Muscle of leg (tissue), 11 donors: Measurements from ENCODE around the gene CTNNA1. TPM values are rescaled to one million over a fixed set of nuclear protein-coding genes. Genes with fewer than 3 reads are reported as not detected.
"Not testable (repeated sequence)": the region's sequence is repeated elsewhere in the genome, so short reads cannot be mapped to it uniquely, and the experiment has no call there.

ENCODE experiments used
- DNase-seq: peaks from one replicate; pipeline ENCODE4 v3.0.0; 2013
- H3K27ac ChIP-seq: one replicate; pipeline ENCODE4 v1.5.1; 2013; ENCODE audit warnings: mild to moderate bottlenecking, low read length, control low read depth
- H3K27me3 ChIP-seq: one replicate; pipeline ENCODE4 v1.6.1; 2013; ENCODE audit warnings: low read length; ENCODE audit not compliant: control insufficient read depth, insufficient read depth
- H3K36me3 ChIP-seq: one replicate; pipeline ENCODE4 v1.6.1; 2013; ENCODE audit warnings: low read length; ENCODE audit not compliant: control insufficient read depth, insufficient read depth
- H3K4me1 ChIP-seq: one replicate; pipeline ENCODE4 v1.6.1; 2013; ENCODE audit warnings: low read length; ENCODE audit not compliant: control insufficient read depth, insufficient read depth
- H3K4me3 ChIP-seq: one replicate; pipeline ENCODE4 v1.5.1; 2013; ENCODE audit warnings: low read length, control low read depth
- H3K9me3 ChIP-seq: replicated peaks from 2 replicates; pipeline ENCODE4 v1.6.1; 2013; ENCODE audit warnings: low read depth, low read length; ENCODE audit not compliant: control insufficient read depth
- WGBS: methylation state at CpG from one replicate; pipeline ENCODE4 v1.1.5; 2013; ENCODE audit warnings: missing lambda C conversion rate; ENCODE audit not compliant: insufficient coverage; 5-methylcytosine and 5-hydroxymethylcytosine counted together
- polyA plus RNA-seq, 8 donors: library from polyadenylated mRNA; unstranded; fragments of 120-200 nt; gene quantifications; one replicate each; pipeline versions ENCODE4 v1.2.1 to v1.2.3, GENCODE V29; 2013; ENCODE audit warnings: inconsistent platforms in 1 of 8, low replicate concordance in 1 of 8; ENCODE audit not compliant: insufficient read length in 8 of 8, insufficient read depth in 1 of 8
- total RNA-seq: library from RNA; stranded (reverse); fragments of 120-200 nt; gene quantifications from one replicate; pipeline ENCODE4 v1.2.4, GENCODE V29; 2013

Gene CTNNA1
- total and polyA plus RNA-seq, 9 donors = 247 to 344 (median 297) TPM

DNA sequence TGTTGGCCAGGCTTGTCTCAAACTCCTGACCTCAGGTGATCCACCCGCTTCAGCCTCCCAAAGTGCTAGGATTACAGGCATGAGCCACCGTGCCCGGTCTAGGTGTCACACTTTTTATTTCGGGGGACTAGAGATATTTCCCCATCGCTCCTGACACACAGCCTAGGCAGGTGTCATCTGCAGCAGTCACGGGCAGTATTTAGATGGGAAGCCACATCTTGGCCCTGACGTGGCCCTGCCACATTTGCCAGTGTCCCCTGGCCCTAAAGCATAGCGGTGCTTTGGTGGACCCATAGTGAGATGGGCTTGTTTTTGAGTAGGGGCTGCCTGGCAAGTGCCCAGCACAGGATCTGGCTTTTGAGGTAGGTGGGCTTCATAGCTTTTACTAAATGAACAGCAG lies 167.0 kb downstream of the CTNNA1 start:
- peaks cover 21% of the 10 kb centered on the region for H3K36me3 ChIP-seq
- no peaks in the 10 kb centered on the region for H3K4me1 ChIP-seq
- H3K4me3 ChIP-seq = no peak overlapping the region
- 94% methylated on average over 7 of the region's 8 CpGs for WGBS
- no peaks in the 10 kb centered on the region for H3K27me3 ChIP-seq
- no peak for DNase-seq
- H3K27ac ChIP-seq = no peak overlapping the region
- H3K9me3 ChIP-seq = no peaks in the 10 kb centered on the region

DNA sequence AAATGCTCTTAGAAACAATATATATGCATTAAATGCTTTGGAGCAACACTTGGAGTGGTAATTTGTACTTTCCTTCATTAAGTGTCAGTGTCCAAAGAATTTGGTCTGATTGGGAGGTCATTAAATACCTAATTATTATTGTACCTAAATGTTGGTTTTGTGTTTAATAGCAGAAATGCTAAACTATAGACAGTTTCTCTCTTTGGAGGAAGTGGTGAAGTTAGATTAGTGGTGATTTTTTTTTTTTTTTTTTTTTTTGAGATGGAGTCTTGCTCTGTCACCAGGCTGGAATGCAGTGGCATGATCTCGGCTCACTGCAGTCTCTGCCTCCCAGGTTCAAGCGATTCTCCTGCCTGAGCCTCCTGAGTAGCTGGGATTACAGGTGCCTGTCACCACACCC lies 168.1 kb downstream of the CTNNA1 start:
- H3K36me3 ChIP-seq = peaks cover 32% of the 10 kb centered on the region

DNA sequence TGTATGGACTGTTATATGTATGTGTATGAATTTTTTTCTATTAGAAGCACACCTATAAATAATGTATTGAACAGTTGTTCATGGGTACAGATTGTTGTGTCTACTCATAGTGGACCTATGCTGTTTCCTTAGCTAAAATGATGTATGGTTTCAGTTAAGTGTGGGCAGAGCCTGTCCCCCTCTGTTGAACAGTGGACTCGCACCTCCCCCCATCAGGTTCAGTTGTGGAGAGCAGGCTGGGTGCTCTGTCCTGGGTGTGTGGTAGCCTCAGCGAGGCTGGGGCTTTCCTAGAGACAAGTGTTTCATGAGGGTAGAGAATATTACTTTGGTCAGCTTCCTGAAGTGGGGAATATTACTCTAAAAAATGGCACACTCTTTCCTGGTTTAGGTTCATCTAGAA lies 169.3 kb downstream of the CTNNA1 start:
- peaks cover 41% of the 10 kb centered on the region for H3K36me3 ChIP-seq
- H3K9me3 ChIP-seq = no peaks in the 10 kb centered on the region
- no peak overlapping the region for H3K27ac ChIP-seq
- no peak for DNase-seq
- 80% methylated on average over 1 of the region's 2 CpGs for WGBS
- no peak overlapping the region for H3K4me3 ChIP-seq
- no peaks in the 10 kb centered on the region for H3K27me3 ChIP-seq
- peaks cover 11% of the 10 kb centered on the region for H3K4me1 ChIP-seq

More for the DNA sequence above, 168.1 kb downstream of the CTNNA1 start:
- H3K4me3 ChIP-seq, H3K4me1 ChIP-seq, H3K27me3 ChIP-seq, H3K9me3 ChIP-seq, H3K27ac ChIP-seq, DNase-seq: not testable (repeated sequence)
- WGBS = no CpG with 5 or more reads among the region's 2 CpGs

DNA sequence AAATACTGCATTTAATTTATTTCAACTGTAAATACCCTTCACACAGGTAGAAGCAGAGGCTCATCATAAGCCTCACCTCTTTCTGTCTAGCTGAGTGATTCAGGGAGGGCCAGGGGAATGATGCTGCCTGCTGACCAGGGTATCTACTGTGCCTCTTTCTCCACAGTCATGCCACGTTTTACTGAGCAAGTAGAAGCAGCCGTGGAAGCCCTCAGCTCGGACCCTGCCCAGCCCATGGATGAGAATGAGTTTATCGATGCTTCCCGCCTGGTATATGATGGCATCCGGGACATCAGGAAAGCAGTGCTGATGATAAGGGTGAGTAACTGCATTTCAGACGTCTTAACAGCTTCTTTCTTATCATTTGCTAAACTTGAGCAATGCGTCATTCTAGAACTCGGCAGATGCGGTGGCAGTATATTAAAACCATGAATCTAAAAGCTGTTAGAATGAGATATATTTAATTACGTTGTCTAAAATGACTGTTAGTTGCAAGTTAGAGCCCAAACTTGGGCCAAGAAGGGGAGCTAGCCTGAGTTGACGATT lies 171.9 kb downstream of the CTNNA1 start:
- Histone ChIP-seq H3K27ac (no peak overlapping the region), H3K4me1 (peaks cover 20% of the 10 kb centered on the region), H3K36me3 (peaks cover 49% of the 10 kb centered on the region), H3K9me3 (no peaks in the 10 kb centered on the region), H3K4me3 (no peak overlapping the region), H3K27me3 (no peaks in the 10 kb centered on the region)
- DNase-seq = no peak
- 95% methylated on average over 6 of the region's 12 CpGs for WGBS

DNA sequence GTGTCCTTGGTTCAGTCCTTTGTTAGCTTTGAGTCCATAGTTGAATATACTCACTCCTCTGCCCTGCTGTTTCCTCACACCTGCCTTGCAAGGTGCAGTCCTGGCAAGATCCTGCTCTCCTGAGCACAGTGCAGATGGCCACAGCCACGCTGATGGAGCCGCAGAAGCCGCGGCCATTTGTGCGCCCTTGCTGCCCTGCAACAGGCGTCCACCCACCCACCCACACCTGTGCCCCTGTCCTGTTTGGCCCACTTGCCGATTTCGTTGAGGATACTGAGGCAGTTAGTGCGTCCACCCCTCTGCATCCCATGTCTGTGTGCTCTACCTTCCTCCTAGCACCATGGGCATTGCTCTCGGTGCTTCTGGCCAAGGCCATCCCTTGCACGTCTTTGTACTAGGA lies 173.0 kb downstream of the CTNNA1 start:
- Histone ChIP-seq H3K4me1 (peaks cover 23% of the 10 kb centered on the region), H3K4me3 (no peak overlapping the region), H3K9me3 (no peaks in the 10 kb centered on the region), H3K27me3 (no peaks in the 10 kb centered on the region), H3K27ac (no peak overlapping the region), H3K36me3 (peaks cover 54% of the 10 kb centered on the region)
- no peak for DNase-seq
- WGBS = 95% methylated on average over 10 of the region's 11 CpGs

DNA sequence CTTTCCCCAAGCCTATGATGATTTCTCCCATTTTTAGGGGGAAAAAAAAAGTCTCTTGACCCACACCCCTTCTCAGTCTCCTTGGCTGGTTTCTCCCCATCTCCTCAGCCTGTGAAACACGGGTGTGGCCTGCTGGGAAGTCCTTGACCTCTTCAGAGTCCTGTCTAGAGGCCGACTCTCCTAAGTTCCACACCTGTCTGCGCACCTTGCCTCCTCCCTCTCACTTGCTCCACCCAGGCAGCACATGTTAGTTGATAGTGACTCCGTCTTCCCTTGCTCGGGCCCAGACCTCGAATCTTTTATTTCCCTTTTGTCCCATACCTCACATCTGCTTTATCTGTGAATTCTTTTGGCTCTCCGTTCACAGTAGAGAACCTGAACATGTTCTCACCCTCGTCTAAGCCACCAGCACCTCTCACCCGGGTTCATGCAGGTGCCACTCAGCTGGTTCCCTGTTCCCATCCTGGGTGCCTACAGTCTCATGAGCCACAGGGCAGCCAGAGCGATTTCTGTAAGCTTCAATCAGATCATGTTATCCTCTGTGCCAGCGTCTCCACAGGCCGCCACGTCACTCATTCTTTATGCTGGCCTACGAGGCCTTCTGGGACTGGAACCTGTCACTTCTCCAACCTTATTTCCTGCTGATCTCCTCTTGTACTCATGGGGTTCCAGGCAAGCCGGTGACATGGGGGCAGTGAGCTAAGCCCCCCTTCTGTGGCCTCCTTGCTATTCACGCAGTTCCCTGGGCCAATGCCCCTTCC lies 173.6 kb downstream of the CTNNA1 start:
- 78% methylated on average over 15 of the region's 16 CpGs for WGBS
- Histone ChIP-seq H3K9me3 (no peaks in the 10 kb centered on the region), H3K36me3 (peaks cover 60% of the 10 kb centered on the region), H3K27me3 (no peaks in the 10 kb centered on the region), H3K27ac (no peak overlapping the region), H3K4me1 (peaks cover 23% of the 10 kb centered on the region), H3K4me3 (no peak overlapping the region)
- no peak for DNase-seq

DNA sequence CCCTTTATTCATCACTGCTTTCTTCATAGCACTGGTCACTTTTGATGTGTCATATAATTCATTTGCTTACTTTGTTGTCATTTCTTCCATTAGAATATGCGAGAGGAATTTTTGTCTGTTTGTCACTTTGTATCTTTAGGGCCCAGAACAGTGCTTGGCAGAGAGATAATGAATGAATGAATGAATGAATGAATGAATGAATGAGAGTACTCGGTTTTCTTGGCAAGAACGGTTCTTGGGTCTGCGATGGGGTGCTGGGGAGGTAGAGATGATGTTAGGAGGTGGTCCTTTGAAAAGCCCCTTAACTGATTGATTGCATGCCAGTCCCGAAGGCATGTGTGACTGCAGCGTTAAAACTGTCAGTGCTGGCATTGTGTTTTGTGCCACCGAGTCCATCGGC lies 174.3 kb downstream of the CTNNA1 start:
- DNase-seq = no peak
- Histone ChIP-seq H3K4me1 (peaks cover 23% of the 10 kb centered on the region), H3K9me3 (no peaks in the 10 kb centered on the region), H3K4me3 (no peak overlapping the region), H3K27me3 (no peaks in the 10 kb centered on the region), H3K27ac (peak overlapping the region; percentile 35), H3K36me3 (peaks cover 65% of the 10 kb centered on the region)
- 87% methylated on average over 8 of the region's 8 CpGs for WGBS

DNA sequence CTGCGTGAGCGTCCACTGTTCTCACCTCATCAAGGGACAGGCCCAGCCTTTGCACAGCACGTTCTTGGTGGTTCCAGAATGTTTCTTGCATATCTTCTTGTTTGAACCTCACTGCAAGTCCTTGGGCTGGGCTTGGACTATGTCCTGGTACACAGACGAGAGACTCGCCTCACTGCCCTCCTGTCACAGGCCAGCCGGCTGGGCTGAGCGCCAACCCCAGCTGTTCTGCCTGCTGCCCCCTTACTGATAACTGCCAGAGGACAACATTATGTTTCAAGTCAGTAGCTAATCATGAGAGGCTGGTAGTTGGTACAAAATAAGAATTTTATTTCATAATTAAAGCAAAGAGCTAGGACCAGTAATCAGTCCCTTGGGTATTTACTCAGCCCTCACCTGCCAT lies 174.8 kb downstream of the CTNNA1 start:
- Histone ChIP-seq H3K4me1 (peaks cover 23% of the 10 kb centered on the region), H3K27me3 (no peaks in the 10 kb centered on the region), H3K9me3 (no peaks in the 10 kb centered on the region), H3K4me3 (no peak overlapping the region), H3K36me3 (peaks cover 70% of the 10 kb centered on the region), H3K27ac (peak overlapping the region; percentile 35)
- DNase-seq = peak; percentile 79
- WGBS = 63% methylated on average over 4 of the region's 7 CpGs

DNA sequence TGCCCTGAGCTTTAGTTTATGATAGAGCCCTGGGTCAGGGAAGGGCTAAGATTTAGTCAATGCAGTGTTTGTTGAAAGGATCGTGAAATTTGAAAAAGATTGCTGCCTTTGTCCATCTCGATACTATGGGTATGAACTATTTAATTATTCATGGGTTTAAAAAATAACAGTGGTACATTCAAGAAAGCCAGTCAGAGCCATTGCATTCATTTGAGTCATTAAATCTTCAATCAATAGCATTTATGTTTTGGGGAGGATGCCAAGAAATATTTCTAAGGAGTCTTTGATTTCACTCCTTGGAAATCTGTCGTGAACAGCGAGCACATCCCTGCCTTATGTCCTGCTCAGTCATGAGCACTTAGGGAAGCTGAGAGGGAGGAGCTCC lies 176.3 kb downstream of the CTNNA1 start:
- H3K27me3 ChIP-seq = no peaks in the 10 kb centered on the region
- WGBS = 77% methylated on average over 3 of the region's 4 CpGs
- peaks cover 86% of the 10 kb centered on the region for H3K36me3 ChIP-seq
- H3K9me3 ChIP-seq = no peaks in the 10 kb centered on the region
- H3K27ac ChIP-seq = no peak overlapping the region
- no peak for DNase-seq
- H3K4me1 ChIP-seq = peaks cover 23% of the 10 kb centered on the region
- H3K4me3 ChIP-seq = no peak overlapping the region

DNA sequence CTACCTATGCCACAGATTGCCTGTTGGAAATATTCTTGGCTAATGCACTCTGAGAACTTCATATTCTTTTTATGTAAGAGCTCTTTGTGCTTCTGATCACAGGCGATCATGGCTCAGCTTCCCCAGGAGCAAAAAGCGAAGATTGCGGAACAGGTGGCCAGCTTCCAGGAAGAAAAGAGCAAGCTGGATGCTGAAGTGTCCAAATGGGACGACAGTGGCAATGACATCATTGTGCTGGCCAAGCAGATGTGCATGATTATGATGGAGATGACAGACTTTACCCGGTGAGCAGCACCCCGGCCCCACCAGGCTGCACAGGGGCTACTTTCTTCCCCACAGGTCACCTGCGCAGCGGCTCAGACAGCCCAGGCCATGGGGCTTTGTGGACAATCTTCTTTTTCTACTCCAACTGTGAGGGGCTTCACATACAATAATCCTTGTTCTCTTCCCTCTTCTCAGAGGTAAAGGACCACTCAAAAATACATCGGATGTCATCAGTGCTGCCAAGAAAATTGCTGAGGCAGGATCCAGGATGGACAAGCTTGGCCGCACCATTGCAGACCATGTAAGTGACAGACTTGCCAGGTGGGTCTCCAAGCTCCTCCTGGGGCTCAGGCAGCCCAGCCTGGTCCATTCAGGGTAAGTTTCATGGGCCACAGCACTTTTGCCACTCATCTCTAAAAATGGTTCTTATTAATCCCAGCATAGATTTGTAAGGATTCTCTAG lies 177.3 kb downstream of the CTNNA1 start:
- 49% methylated on average over 10 of the region's 10 CpGs for WGBS
- no peak overlapping the region for H3K4me3 ChIP-seq
- H3K27ac ChIP-seq = no peak overlapping the region
- peaks cover 23% of the 10 kb centered on the region for H3K4me1 ChIP-seq
- H3K27me3 ChIP-seq = no peaks in the 10 kb centered on the region
- peak; percentile 45 for DNase-seq
- H3K9me3 ChIP-seq = no peaks in the 10 kb centered on the region
- H3K36me3 ChIP-seq = peaks cover 82% of the 10 kb centered on the region
